CD1c-positive myeloid dendritic cell (primary cell): ENCODE results near the gene KREMEN2.

Experiments used
- DNase-seq: peaks from one replicate; pipeline ENCODE4 v3.0.0-alpha.2; 2016; ENCODE audit errors: extremely low spot score

KREMEN2 gene

GRCh38 chr16:3004781-3005284 lies 40.8 kb downstream of the KREMEN2 start:
- DNase-seq: peak; percentile 39

- peak; percentile 46 for DNase-seq
Observed at GRCh38 chr16:3007059-3007956, 43.2 kb downstream of the KREMEN2 start.

DNA sequence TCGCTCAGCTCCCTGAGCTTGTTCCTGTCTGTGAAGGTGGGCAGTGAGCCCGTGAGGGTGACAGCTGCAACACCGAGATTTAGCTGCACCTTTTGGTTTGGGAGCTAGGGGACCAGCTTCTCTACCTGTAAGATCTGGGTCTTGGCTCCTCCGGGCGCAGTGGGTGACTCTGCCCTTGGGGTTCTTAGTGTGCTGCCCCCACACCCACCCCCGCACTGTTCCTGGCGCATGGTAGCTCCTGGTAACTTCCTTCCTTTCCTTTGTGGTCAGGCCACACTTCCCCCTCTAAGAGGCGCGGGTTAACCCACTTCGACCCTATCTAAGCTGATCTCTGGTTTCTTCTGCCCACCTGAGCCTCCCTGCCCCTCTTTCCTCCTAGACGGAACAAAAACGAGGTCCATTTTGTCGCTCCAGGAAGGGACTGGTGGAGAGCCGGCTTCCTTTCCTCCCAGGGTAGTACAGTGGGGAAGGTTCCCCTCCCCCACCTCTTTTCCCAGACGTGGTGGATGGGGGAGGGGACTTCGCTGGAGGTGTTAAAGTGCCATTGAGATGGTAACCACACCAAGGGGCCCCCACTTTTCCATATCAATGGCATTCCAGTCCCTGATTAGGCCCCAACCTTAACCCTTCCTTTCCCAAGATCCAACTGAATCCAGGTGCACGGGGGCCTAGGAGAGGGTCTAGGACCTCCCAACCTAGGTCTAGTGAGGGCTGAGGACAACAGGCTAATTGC lies 44.0 kb downstream of the KREMEN2 start:
- peak; percentile 74 for DNase-seq

- no peak for DNase-seq
Observed at GRCh38 chr16:3008690-3009037, 44.6 kb downstream of the KREMEN2 start.

DNA sequence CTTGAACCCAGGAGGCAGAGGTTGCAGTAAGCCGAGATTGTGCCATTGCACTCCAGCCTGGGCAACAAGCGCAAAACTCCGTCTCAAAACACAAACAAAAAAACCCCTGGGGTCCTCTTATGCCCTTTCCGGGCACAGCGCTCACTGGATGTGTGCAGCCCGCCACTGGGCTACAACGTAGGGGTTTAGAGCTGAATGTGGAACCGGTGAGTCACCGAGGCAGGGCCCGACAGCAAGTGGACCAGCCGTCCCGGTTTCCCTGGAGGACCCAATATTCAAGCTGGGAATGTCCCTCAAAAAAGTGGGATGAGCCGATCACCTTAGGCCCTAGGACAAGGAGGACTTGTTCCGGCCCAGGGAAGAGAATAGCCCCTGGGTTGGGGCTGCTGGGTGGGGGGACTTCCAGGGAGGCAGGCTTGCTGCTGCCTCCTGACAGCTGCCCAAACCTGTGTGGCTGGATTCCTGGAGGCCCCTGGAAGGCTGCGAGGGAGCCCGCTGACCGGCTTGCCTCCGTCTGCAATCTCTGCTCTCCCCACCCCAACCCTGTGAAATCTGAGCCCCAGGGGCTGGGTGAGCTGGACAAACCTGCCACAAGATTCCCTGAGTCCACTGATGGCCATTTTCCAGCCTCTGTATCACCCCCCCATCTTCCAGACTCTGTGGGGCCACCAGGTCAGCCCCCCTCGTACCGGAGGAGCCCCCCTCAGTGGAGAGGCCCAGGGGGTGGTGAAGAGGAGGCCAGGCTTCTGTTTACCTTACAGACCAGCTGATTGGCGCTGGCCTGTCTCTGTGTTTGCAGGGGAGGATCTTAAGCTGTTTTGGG lies 45.7 kb downstream of the KREMEN2 start:
- no peak for DNase-seq

DNA sequence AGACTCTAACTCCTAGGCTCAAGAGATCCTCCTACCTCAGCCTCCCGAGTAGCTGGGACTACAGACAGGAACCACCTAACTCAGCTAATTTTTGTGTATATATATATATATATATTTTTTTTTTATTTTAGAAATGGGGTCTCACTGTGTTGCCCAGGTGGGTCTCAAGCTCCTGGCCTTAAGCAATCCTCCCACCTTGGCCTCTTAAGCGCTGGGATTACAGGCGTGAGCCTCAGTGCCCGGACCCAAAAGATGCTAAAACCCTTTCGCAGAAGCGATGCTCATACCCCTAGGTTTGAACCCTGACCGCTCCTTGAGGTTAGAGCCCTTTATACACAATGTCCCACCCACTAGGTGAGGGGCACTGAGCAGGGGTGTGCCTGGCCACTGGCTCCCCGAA lies 46.4 kb downstream of the KREMEN2 start:
- no peak for DNase-seq

GRCh38 chr16:3012246-3012645 lies 48.2 kb downstream of the KREMEN2 start:
- no peak for DNase-seq

GRCh38 chr16:3012828-3013420 lies 48.8 kb downstream of the KREMEN2 start, which contains the start of gene CLDN9:
Gene CLDN9 (plus strand): TSS chr16:3012923. CDS start chr16:3013363, 440 bp downstream.
- DNase-seq: no peak

GRCh38 chr16:3013491-3013951 lies 49.4 kb downstream of the KREMEN2 start:
- DNase-seq: no peak

GRCh38 chr16:3013998-3014690 lies 50.1 kb downstream of the KREMEN2 start:
- no peak for DNase-seq

DNA sequence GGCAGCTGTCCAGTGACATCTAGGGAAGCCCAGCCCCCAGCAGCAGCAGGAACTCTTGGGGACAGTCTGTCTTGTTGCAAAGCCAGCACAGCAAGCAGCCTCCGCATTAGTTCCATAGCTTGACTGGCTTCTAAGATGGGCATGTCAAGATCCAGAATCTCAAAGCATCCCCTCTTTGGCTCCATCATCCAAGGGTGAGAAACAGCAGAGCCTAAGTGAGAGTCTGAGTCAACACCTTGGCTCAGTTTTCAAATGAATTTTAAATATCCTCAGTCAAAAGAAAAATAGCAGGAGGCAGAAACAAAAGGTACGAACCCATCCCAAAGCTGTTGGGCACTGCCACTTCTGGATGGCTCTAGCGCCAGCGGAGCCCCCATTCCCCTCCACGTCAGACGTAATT lies 50.9 kb downstream of the KREMEN2 start:
- DNase-seq: no peak

DNA sequence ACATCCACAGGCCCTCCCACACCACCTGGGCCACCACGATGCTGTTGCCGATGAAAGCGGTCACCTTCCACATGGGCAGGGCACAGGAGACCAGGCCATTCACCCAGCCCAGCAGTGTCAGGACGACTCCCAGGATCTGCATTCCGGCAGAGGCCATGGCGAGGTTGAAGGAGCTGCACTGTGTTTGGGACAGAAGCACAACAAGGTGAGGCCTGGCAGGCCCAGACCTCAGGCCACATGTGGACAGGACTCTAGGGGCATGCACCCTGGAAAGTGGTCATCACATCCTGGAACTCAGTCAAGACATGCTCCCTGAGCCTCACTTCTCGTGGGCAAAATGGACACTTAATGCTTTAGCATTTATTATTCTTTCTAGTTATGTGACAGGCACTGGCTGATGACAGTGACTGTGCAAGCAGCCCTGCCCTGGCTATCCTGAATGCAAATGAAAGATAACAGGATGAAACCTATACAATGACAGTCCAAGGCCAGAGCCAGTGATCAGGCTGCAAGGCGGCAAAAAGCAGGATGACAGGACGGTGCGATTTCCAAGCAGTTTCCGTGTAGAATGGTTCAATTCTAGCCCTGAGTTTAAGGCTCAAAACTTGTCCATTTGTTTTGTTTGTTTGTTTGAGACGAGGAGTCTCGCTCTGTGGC lies 51.9 kb downstream of the KREMEN2 start:
- DNase-seq: no peak

- DNase-seq: no peak
Observed at GRCh38 chr16:3017344-3017743, 53.3 kb downstream of the KREMEN2 start.
